ENCODE measurements around the gene NUTM2D.
"Not testable (repeated sequence)": the region's sequence is repeated elsewhere in the genome, so short reads cannot be mapped to it uniquely, and the experiment has no call there.

NUTM2D gene

DNA sequence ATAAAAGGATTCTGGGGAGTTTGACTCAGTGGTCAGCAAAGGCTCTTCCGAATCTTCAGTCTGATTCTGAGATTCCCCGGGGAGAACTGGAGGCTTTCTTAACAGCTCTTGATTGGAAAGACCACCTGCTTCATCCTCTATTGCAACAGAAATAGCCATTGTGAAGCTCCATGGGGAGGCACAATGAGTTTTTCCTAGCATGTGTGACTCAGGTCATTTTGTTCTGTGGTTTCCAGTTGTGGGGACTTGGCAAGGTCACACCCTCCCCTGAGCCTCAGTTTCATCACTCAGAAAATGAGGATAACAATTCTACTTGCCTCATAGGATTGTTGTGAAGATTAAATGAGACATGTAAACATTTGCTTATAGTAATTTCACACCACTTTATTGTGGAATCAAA lies 38.7 kb downstream of the NUTM2D start:
- not testable (repeated sequence) for H3K9ac ChIP-seq (ENCODE audit: insufficient read length); DNase-seq (ENCODE audit: low read depth, low spot score); H3K27ac ChIP-seq

DNA sequence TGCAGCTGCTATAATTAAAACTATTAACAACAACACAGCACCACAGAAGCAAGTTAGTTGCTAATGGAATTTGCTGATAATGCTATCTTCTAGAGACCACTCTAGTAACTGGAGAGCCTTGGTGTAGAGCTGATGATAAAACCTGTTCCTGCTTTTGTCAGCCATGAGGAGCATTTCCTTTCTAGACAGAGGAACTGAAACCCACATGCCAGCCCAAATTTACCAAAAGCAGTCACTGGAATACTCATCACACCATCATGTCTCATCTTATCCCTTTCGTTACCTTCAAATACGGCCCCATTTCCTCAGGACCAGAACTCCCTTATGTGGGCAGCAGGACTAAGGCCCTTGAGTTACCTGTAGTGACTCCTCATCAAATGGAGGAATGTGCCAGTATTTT lies 40.9 kb downstream of the NUTM2D start:
- H3K36me3 ChIP-seq (ENCODE audit: insufficient read depth, low read length); H3K4me3 ChIP-seq; H3K9ac ChIP-seq (ENCODE audit: insufficient read length); H3K9me3 ChIP-seq (ENCODE audit: low read depth, low read length); H3K27ac ChIP-seq; DNase-seq (ENCODE audit: low read depth, low spot score): not testable (repeated sequence)

More for the DNA sequence above, 38.7 kb downstream of the NUTM2D start:
- H3K4me3 ChIP-seq; H3K9me3 ChIP-seq (ENCODE audit: low read depth, low read length); H3K36me3 ChIP-seq (ENCODE audit: insufficient read depth, low read length): not testable (repeated sequence)

- not testable (repeated sequence) for H3K9me3 ChIP-seq (ENCODE audit: low read depth, low read length)
Measured at GRCh38 chr10:87407516-87408467, 50.2 kb downstream of the NUTM2D start.

DNA sequence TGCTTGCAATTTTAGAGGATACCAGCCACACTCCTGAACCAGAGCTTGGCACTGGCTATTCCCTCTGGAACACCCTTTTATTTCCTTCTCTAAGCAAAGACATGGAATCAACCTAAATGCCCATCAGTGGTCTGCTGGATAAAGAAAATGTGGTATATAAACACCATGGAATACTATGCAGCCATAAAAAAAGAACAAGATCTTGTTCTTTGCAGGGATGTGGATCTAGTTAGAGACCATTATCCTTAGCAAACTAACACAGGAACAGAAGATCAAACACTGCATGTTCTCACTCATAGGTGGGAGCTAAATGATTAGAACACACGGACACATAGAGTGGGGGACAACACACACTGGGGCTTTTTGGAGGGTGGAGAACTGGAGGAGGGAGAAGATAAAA lies 56.4 kb downstream of the NUTM2D start:
- DNase-seq (ENCODE audit: low read depth, low spot score); H3K4me3 ChIP-seq; H3K9me3 ChIP-seq (ENCODE audit: low read depth, low read length); H3K9ac ChIP-seq (ENCODE audit: insufficient read length); H3K36me3 ChIP-seq (ENCODE audit: insufficient read depth, low read length); H3K27ac ChIP-seq: not testable (repeated sequence)

More at GRCh38 chr10:87407516-87408467, 50.2 kb downstream of the NUTM2D start:
- not testable (repeated sequence) for H3K9ac ChIP-seq (ENCODE audit: insufficient read length); H3K36me3 ChIP-seq (ENCODE audit: insufficient read depth, low read length); H3K4me3 ChIP-seq; DNase-seq (ENCODE audit: low read depth, low spot score); H3K27ac ChIP-seq
